HT1080 (cell line): Measurements from ENCODE around the gene ADGRD1. TPM values are rescaled to one million over a fixed set of nuclear protein-coding genes. Genes with fewer than 3 reads are reported as not detected.
"Not testable (repeated sequence)": the region's sequence is repeated elsewhere in the genome, so short reads cannot be mapped to it uniquely, and the experiment has no call there.

Source experiments
- DNase-seq: peaks from one replicate; pipeline ENCODE4 v3.0.0-alpha.2; 2015; ENCODE audit warnings: low read depth
- total RNA-seq: library from RNA; depleted of rRNA; stranded (reverse); fragments of >200 nt; shearing (Covaris generic); gene quantifications from 2 replicates; pipeline ENCODE4 v1.2.3, GENCODE V29; 2014

ADGRD1 gene
- total RNA-seq, 1 experiment from 2014 or later = not detected

GRCh38 chr12:130937063-130937462 is 16.6 kb upstream of the ADGRD1 start:
- no peak for DNase-seq

- DNase-seq = not testable (repeated sequence)
These were observed 16.2 kb upstream of the ADGRD1 start for GRCh38 chr12:130937546-130937945.

GRCh38 chr12:130938186-130938585 is 15.5 kb upstream of the ADGRD1 start:
- DNase-seq = no peak

- DNase-seq = no peak
These were observed 8.8 kb upstream of the ADGRD1 start for GRCh38 chr12:130944878-130945277.

GRCh38 chr12:130945786-130946492 is 7.8 kb upstream of the ADGRD1 start:
- no peak for DNase-seq

GRCh38 chr12:130947028-130947613 is 6.6 kb upstream of the ADGRD1 start:
- no peak for DNase-seq

GRCh38 chr12:130948136-130948535 is 5.6 kb upstream of the ADGRD1 start:
- DNase-seq = no peak

GRCh38 chr12:130948751-130949150 is 5.0 kb upstream of the ADGRD1 start:
- DNase-seq = no peak

GRCh38 chr12:130949806-130950205 is 3.9 kb upstream of the ADGRD1 start:
- DNase-seq = no peak

GRCh38 chr12:130951636-130952035 is 2.1 kb upstream of the ADGRD1 start:
- no peak for DNase-seq

GRCh38 chr12:130952171-130952954 is 1.3 kb upstream of the ADGRD1 start:
- DNase-seq = no peak

- no peak for DNase-seq
These were observed 781 bp downstream of the ADGRD1 start for GRCh38 chr12:130954544-130954831.

- no peak for DNase-seq
These were observed 1.6 kb downstream of the ADGRD1 start for GRCh38 chr12:130955238-130955816.

GRCh38 chr12:130956009-130956408 is 2.3 kb downstream of the ADGRD1 start:
- no peak for DNase-seq

- DNase-seq = no peak
These were observed 3.0 kb downstream of the ADGRD1 start for GRCh38 chr12:130956456-130957303.

- DNase-seq = no peak
These were observed 3.6 kb downstream of the ADGRD1 start for GRCh38 chr12:130957304-130957621.

GRCh38 chr12:130958557-130959140 is 4.9 kb downstream of the ADGRD1 start:
- no peak for DNase-seq

- DNase-seq = no peak
These were observed 5.9 kb downstream of the ADGRD1 start for GRCh38 chr12:130959632-130960031.

GRCh38 chr12:130960058-130960457 is 6.4 kb downstream of the ADGRD1 start:
- DNase-seq = no peak

GRCh38 chr12:130960787-130961186 is 7.1 kb downstream of the ADGRD1 start:
- no peak for DNase-seq

GRCh38 chr12:130961921-130962451 is 8.3 kb downstream of the ADGRD1 start:
- DNase-seq = no peak
